GM12892 (cell line): Measurements from ENCODE around the gene SLC25A6.

Experiments
- POLR2A ChIP-seq: IDR thresholded peaks from 2 replicates; pipeline ENCODE4 v1.6.1; 2011; ENCODE audit warnings: low read depth, low read length, control low read depth
- POLR2AphosphoS5 ChIP-seq: IDR thresholded peaks from 2 replicates; pipeline ENCODE4 v1.6.1; 2011; ENCODE audit warnings: low read depth, low read length, control low read depth

DNA sequence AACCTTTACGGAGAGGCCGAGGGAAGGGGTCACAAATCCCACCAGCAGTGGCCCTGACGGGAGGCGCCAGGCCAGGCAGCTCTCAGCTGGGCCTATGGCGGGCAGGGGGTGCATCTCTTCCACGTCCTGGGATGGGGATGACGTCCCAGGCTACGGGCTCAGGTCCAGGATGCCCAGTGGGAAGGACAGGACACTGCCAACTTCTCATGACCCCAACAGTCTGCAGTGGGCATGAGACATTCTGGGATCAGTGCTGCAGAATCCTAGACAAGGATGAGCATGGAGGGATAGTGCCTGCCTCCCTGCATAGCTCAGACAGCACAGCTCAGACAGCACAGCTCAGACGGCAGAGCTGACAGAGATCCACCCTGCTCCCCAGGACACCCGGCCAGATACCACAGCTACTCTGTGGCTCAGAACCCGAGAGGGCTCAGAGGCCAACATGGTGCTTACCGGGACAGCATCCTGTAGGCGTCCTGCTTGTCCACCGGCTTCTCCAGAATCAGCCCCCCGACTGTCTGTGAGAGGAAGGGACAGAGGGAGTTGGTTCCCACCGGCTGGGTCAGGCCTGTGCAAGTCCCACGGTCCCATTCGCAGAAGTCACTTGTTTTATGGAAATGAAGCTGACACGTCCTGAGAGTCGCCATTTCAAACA lies 43.5 kb upstream of the SLC25A6 start:
- TF ChIP-seq POLR2A (no peak), POLR2AphosphoS5 (no peak; the same call in 1 of the 2 replicates)
